ENCODE results near the gene BAZ1B.
"Not testable (repeated sequence)": the region's sequence is repeated elsewhere in the genome, so short reads cannot be mapped to it uniquely, and the experiment has no call there.

BAZ1B gene

DNA sequence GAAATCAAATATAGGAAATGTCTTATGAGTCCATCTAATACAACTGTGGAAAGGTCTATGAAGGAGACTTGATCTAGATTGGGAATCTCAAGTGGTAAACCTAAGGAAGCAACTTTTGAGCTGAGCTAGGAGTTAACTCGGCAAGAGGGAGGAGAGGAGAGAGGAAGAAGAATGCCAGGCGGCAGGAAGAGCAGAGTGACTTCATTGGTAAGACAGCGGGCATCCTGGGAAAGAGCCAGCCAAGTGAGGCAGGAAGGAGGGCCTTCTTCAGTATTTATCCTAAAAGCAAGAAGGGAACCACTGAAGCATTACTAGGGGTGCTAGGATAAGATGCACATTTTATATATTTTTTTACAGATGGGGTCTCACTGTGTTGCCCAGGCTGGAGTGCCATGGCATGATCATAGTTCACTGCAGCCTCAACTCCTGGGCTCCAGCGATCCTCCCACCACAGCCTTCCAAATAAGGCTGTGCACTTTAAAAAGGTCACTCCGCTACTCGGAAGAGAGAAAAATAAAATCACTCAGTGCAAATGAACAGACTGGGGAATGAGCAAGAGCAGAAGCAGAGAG is 33.4 kb upstream of the BAZ1B start:
- TF ChIP-seq TOX (CRISPR knock-in tag; IDR thresholded peaks at IDR 0.05; ENCODE audit: borderline replicate concordance), result no peak
- TF ChIP-seq RARB (CRISPR knock-in tag; IDR thresholded peaks at IDR 0.05), result no peak
- TF ChIP-seq ESRRG (CRISPR knock-in tag; IDR thresholded peaks at IDR 0.05), result no peak
- TF ChIP-seq TCF4 (CRISPR knock-in tag; IDR thresholded peaks at IDR 0.05; ENCODE audit: borderline replicate concordance), result no peak
- no peak for TF ChIP-seq ISL1 (CRISPR knock-in tag; IDR thresholded peaks at IDR 0.05)
- TF ChIP-seq ZNF565 (CRISPR knock-in tag; conservative IDR thresholded peaks at IDR 0.05; ENCODE audit: low read depth), result no peak
- no peak for TF ChIP-seq POU6F1 (CRISPR knock-in tag; IDR thresholded peaks at IDR 0.05; ENCODE audit: borderline replicate concordance, low read depth)
- TF ChIP-seq ZFP3 (CRISPR knock-in tag; IDR thresholded peaks at IDR 0.05), result no peak
- TF ChIP-seq, protein P1, sequence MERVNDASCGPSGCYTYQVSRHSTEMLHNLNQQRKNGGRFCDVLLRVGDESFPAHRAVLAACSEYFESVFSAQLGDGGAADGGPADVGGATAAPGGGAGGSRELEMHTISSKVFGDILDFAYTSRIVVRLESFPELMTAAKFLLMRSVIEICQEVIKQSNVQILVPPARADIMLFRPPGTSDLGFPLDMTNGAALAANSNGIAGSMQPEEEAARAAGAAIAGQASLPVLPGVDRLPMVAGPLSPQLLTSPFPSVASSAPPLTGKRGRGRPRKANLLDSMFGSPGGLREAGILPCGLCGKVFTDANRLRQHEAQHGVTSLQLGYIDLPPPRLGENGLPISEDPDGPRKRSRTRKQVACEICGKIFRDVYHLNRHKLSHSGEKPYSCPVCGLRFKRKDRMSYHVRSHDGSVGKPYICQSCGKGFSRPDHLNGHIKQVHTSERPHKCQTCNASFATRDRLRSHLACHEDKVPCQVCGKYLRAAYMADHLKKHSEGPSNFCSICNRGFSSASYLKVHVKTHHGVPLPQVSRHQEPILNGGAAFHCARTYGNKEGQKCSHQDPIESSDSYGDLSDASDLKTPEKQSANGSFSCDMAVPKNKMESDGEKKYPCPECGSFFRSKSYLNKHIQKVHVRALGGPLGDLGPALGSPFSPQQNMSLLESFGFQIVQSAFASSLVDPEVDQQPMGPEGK (CRISPR knock-in tag; IDR thresholded peaks at IDR 0.05; ENCODE audit: borderline replicate concordance), result no peak
- TF ChIP-seq ZFP30 (CRISPR knock-in tag; IDR thresholded peaks at IDR 0.05), result no peak
- no peak for TF ChIP-seq ZNF8 (CRISPR knock-in tag; IDR thresholded peaks at IDR 0.05)
- TF ChIP-seq BACH2 (CRISPR knock-in tag; IDR thresholded peaks at IDR 0.05; ENCODE audit: borderline replicate concordance), result no peak
- no peak for ATAC-seq

GRCh38 chr7:73550093-73550492 is 28.0 kb upstream of the BAZ1B start:
- not testable (repeated sequence) for ATAC-seq

DNA sequence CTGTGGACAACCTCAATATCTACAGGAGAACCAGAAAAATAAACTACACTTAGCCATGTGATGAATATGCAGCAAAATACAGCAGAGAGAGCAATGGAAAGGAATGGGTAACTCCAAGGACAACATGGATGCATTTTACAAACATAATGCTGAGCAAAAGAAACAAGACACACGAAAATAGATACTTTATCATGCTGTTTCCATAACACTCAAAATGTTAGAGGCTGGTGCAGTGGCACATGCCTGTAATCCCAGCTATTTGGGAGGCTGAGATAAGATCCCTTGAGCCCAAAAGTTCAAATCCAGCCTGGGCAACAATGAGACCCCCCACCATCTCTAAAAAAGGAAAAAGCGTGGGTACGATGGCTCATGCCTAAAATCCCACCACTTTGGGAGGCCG is 27.1 kb upstream of the BAZ1B start:
- no peak for TF ChIP-seq POU6F1 (CRISPR knock-in tag; IDR thresholded peaks at IDR 0.05; ENCODE audit: borderline replicate concordance, low read depth)
- no peak for TF ChIP-seq TOX (CRISPR knock-in tag; IDR thresholded peaks at IDR 0.05; ENCODE audit: borderline replicate concordance)
- no peak for TF ChIP-seq ZNF565 (CRISPR knock-in tag; conservative IDR thresholded peaks at IDR 0.05; ENCODE audit: low read depth)
- no peak for TF ChIP-seq ARNTL (CRISPR knock-in tag; IDR thresholded peaks at IDR 0.05; ENCODE audit: borderline replicate concordance, low read depth)
- no peak for TF ChIP-seq CREB5 (CRISPR knock-in tag; IDR thresholded peaks at IDR 0.05; ENCODE audit: low read depth)
- no peak for TF ChIP-seq ZFP3 (CRISPR knock-in tag; IDR thresholded peaks at IDR 0.05)
- TF ChIP-seq PPARA (CRISPR knock-in tag; IDR thresholded peaks at IDR 0.05; ENCODE audit: borderline replicate concordance), result no peak
- TF ChIP-seq BACH2 (CRISPR knock-in tag; IDR thresholded peaks at IDR 0.05; ENCODE audit: borderline replicate concordance), result no peak
- TF ChIP-seq ZFP30 (CRISPR knock-in tag; IDR thresholded peaks at IDR 0.05), result no peak
- no peak for TF ChIP-seq GLIS3 (CRISPR knock-in tag; IDR thresholded peaks at IDR 0.05)
- TF ChIP-seq TCF4 (CRISPR knock-in tag; IDR thresholded peaks at IDR 0.05; ENCODE audit: borderline replicate concordance), result no peak
- no peak for TF ChIP-seq ZNF8 (CRISPR knock-in tag; IDR thresholded peaks at IDR 0.05)
- TF ChIP-seq RARB (CRISPR knock-in tag; IDR thresholded peaks at IDR 0.05), result no peak
- no peak for TF ChIP-seq OSR1 (CRISPR knock-in tag; IDR thresholded peaks at IDR 0.05)
- no peak for TF ChIP-seq ISL1 (CRISPR knock-in tag; IDR thresholded peaks at IDR 0.05)
- TF ChIP-seq ZNF70 (CRISPR knock-in tag; IDR thresholded peaks at IDR 0.05), result no peak
- TF ChIP-seq, protein P1 (CRISPR knock-in tag; IDR thresholded peaks at IDR 0.05; ENCODE audit: borderline replicate concordance), result no peak
- no peak for TF ChIP-seq ZC3H10 (CRISPR knock-in tag; IDR thresholded peaks at IDR 0.05)
- TF ChIP-seq TSHZ2 (CRISPR knock-in tag; IDR thresholded peaks at IDR 0.05), result no peak
- no peak for ATAC-seq

Measured in SK-N-SH treated with all-trans-retinoic acid at 6 μM for 48 hours (cell line).